Measurements from ENCODE around the gene SLC25A36.

DNA sequence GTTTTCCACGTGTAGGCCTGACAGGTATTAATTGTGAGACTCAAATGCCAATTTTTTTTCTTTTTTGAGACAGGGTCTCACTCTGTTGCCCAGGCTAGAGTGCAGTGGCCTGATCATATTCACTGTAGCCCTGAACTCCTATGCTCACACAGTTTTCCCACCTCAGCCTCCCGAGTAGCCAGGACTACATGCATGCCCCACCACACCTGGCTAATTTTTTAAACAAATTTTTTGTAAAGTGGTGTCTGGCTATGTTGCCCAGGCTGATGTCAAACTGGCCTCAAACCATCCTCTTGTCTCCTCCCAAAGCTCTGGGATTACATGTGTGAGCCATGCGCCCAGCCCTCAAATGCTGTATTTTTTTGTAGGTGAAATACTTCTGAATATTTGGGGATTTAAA, 14.0 kb downstream of the SLC25A36 start:
- TF ChIP-seq, protein P1, sequence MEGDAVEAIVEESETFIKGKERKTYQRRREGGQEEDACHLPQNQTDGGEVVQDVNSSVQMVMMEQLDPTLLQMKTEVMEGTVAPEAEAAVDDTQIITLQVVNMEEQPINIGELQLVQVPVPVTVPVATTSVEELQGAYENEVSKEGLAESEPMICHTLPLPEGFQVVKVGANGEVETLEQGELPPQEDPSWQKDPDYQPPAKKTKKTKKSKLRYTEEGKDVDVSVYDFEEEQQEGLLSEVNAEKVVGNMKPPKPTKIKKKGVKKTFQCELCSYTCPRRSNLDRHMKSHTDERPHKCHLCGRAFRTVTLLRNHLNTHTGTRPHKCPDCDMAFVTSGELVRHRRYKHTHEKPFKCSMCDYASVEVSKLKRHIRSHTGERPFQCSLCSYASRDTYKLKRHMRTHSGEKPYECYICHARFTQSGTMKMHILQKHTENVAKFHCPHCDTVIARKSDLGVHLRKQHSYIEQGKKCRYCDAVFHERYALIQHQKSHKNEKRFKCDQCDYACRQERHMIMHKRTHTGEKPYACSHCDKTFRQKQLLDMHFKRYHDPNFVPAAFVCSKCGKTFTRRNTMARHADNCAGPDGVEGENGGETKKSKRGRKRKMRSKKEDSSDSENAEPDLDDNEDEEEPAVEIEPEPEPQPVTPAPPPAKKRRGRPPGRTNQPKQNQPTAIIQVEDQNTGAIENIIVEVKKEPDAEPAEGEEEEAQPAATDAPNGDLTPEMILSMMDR (IDR thresholded peaks at IDR 0.05), result no peak
- no peak for TF ChIP-seq POLR2A (IDR thresholded peaks at IDR 0.05)

All from uterus (tissue), 2 donors.